ENCODE results near the gene CERT1.
"Not testable (repeated sequence)": the region's sequence is repeated elsewhere in the genome, so short reads cannot be mapped to it uniquely, and the experiment has no call there.

Gene CERT1

DNA sequence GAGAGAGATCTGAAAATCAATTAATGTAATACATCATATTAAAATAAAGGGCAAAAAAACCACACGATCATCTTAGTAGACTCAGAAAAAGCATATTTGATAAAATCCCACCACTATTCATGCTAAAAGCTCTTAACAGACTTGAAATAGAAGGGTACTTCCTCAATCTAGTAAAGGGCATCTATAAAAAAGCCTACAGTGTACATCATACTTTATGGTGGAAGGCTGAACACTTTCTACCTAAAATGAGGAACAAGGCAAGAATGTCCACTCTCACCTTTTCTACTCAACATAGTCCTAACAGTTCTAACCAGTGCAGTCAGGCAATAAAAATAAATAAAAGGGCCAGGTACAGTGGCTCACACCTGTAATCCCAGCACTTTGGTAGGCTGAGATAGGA, 39.2 kb upstream of the CERT1 start:
- peaks cover 28% of the 10 kb centered on the region for H3K36me3 ChIP-seq (ENCODE audit: insufficient read depth, low read length)
- no peak overlapping the region for H3K9ac ChIP-seq (ENCODE audit: insufficient read length)
- H3K27ac ChIP-seq, result no peak overlapping the region
- TF ChIP-seq EZH2 (IDR thresholded peaks at IDR 0.05) (no peak), FOXP2 (optimal IDR thresholded peaks at IDR 0.05; ENCODE audit: control extremely low read depth, extremely low read length, insufficient read depth) (no peak), POLR2AphosphoS5 (IDR thresholded peaks at IDR 0.05; ENCODE audit: borderline replicate concordance, low read depth, low read length) (no peak)
- H3K9me3 ChIP-seq (ENCODE audit: low read depth, low read length), result no peaks in the 10 kb centered on the region
- H3K4me3 ChIP-seq, result no peak overlapping the region
- no peak for DNase-seq (ENCODE audit: low read depth, low spot score)

DNA sequence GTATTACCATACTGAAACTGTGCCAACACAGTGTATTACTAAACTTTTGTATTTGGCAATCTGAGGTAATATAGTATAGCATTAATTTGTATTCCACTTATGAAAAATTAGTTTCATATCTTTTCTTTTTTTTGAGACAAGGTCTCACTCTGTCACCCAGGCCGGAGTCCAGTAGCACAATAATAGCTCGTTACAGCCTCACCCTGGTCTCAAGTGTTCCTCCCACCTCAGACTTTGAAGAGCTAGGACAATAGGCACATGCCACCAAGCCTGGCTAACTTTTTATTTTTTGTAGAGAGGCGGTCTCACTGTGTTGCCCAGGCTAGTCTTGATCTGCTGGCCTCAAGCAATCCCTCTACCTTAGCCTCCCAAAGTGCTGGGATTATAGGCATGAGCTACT, 36.4 kb upstream of the CERT1 start:
- no peak for TF ChIP-seq EZH2 (IDR thresholded peaks at IDR 0.05)
- no peak for TF ChIP-seq POLR2AphosphoS5 (IDR thresholded peaks at IDR 0.05; ENCODE audit: borderline replicate concordance, low read depth, low read length)
- no peak for TF ChIP-seq FOXP2 (optimal IDR thresholded peaks at IDR 0.05; ENCODE audit: control extremely low read depth, extremely low read length, insufficient read depth)
- peaks cover 9% of the 10 kb centered on the region for H3K36me3 ChIP-seq (ENCODE audit: insufficient read depth, low read length)
- H3K9ac ChIP-seq (ENCODE audit: insufficient read length), result no peak overlapping the region
- no peaks in the 10 kb centered on the region for H3K9me3 ChIP-seq (ENCODE audit: low read depth, low read length)
- H3K4me3 ChIP-seq, result no peak overlapping the region
- no peak for DNase-seq (ENCODE audit: low read depth, low spot score)
- H3K27ac ChIP-seq, result no peak overlapping the region

- no peak overlapping the region for H3K9ac ChIP-seq (ENCODE audit: insufficient read length)
- no peak overlapping the region for H3K27ac ChIP-seq
- no peak for DNase-seq (ENCODE audit: low read depth, low spot score)
- peaks cover 3% of the 10 kb centered on the region; the same call in 1 of the 2 replicates for H3K36me3 ChIP-seq (ENCODE audit: insufficient read depth, low read length)
- no peak overlapping the region for H3K4me3 ChIP-seq
- H3K9me3 ChIP-seq (ENCODE audit: low read depth, low read length), result no peaks in the 10 kb centered on the region
- TF ChIP-seq FOXP2 (optimal IDR thresholded peaks at IDR 0.05; ENCODE audit: control extremely low read depth, extremely low read length, insufficient read depth) (no peak), EZH2 (IDR thresholded peaks at IDR 0.05) (no peak)
These were observed 35.4 kb upstream of the CERT1 start for GRCh38 chr5:75546830-75547229.

- TF ChIP-seq EZH2 (IDR thresholded peaks at IDR 0.05), result no peak
- TF ChIP-seq POLR2AphosphoS5 (IDR thresholded peaks at IDR 0.05; ENCODE audit: borderline replicate concordance, low read depth, low read length), result no peak
- TF ChIP-seq FOXP2 (optimal IDR thresholded peaks at IDR 0.05; ENCODE audit: control extremely low read depth, extremely low read length, insufficient read depth), result no peak
- no peak for DNase-seq (ENCODE audit: low read depth, low spot score)
- Histone ChIP-seq H3K27ac (0 out of 2 replicates have a peak overlapping the region, but pooled peaks have one; percentile 5), H3K9ac (ENCODE audit: insufficient read length) (no peak overlapping the region), H3K36me3 (ENCODE audit: insufficient read depth, low read length) (0 out of 2 replicates have a peak, but pooled peaks cover 9% of the 10 kb centered on the region), H3K4me3 (no peak overlapping the region), H3K9me3 (ENCODE audit: low read depth, low read length) (no peaks in the 10 kb centered on the region)
These were observed 33.7 kb upstream of the CERT1 start for GRCh38 chr5:75545131-75545530.

DNA sequence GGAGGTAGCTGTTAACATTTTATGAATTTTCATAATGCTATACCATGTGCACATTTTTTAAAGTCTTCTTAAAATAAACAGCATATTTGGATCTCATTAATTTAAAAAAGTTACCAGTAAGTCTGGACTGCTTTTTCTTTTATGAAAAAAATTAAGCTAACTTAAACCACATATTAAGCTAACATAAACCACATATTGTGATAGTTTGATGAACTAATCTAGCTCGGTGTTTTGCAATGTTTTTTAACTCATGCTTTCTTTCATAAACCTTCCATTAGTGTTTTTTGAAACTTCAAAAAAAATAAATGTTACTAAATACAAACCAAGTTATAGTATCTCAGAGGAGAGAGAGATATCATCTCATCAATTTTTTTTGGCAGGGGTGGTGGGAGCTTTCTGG, 26.8 kb upstream of the CERT1 start:
- no peak for DNase-seq (ENCODE audit: low read depth, low spot score)
- H3K27ac ChIP-seq, result no peak overlapping the region
- H3K36me3 ChIP-seq (ENCODE audit: insufficient read depth, low read length), result peaks cover 17% of the 10 kb centered on the region
- H3K9me3 ChIP-seq (ENCODE audit: low read depth, low read length), result peaks cover 4% of the 10 kb centered on the region; the same call in 1 of the 2 replicates
- no peak overlapping the region for H3K9ac ChIP-seq (ENCODE audit: insufficient read length)
- no peak overlapping the region for H3K4me3 ChIP-seq
- no peak for TF ChIP-seq POLR2AphosphoS5 (IDR thresholded peaks at IDR 0.05; ENCODE audit: borderline replicate concordance, low read depth, low read length)
- TF ChIP-seq FOXP2 (optimal IDR thresholded peaks at IDR 0.05; ENCODE audit: control extremely low read depth, extremely low read length, insufficient read depth), result no peak
- no peak for TF ChIP-seq EZH2 (IDR thresholded peaks at IDR 0.05)

DNA sequence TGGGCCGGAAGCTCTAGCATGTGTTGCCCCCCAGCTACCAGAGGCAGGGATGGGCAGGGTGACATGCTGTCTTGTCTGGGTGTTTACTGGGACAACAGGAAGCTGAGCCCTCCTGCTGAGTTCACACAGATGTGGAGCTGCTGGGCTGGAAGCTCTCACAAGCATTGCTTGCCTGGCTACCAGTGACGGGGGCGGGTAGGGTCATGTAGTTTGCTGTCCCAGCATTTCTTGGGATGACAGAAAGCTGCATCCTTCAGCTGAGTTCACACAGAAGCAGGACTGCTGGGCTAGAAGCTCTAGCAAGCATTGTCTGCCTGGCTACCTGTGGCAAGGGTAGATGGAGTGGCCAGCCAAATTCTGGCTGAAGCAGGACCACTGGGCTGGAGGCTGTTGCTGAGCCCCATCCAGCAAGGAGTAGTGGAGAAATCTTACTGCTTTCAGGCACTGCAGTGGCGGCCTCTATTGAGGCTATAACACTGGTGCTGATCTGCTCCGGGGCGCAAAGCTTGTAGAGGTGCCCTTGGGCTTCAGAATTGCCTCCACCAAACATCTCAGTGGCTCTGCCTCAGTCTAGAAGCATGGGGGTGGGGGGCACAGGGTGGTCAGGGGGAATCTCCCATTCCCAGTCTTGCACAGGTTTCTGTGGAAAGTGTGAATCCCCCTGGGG, 25.4 kb upstream of the CERT1 start:
- no peak for DNase-seq (ENCODE audit: low read depth, low spot score)
- H3K9me3 ChIP-seq (ENCODE audit: low read depth, low read length), result peaks cover 7% of the 10 kb centered on the region; the same call in 1 of the 2 replicates
- no peak overlapping the region for H3K4me3 ChIP-seq
- no peak for TF ChIP-seq POLR2AphosphoS5 (IDR thresholded peaks at IDR 0.05; ENCODE audit: borderline replicate concordance, low read depth, low read length)
- TF ChIP-seq EZH2 (IDR thresholded peaks at IDR 0.05), result no peak
- peak; percentile 96 for TF ChIP-seq FOXP2 (optimal IDR thresholded peaks at IDR 0.05; ENCODE audit: control extremely low read depth, extremely low read length, insufficient read depth)
- H3K36me3 ChIP-seq (ENCODE audit: insufficient read depth, low read length), result peaks cover 24% of the 10 kb centered on the region
- H3K27ac ChIP-seq, result no peak overlapping the region
- no peak overlapping the region for H3K9ac ChIP-seq (ENCODE audit: insufficient read length)

- H3K27ac ChIP-seq, result no peak overlapping the region
- no peak for DNase-seq (ENCODE audit: low read depth, low spot score)
- TF ChIP-seq FOXP2 (optimal IDR thresholded peaks at IDR 0.05; ENCODE audit: control extremely low read depth, extremely low read length, insufficient read depth) (no peak), EZH2 (IDR thresholded peaks at IDR 0.05) (no peak), POLR2AphosphoS5 (IDR thresholded peaks at IDR 0.05; ENCODE audit: borderline replicate concordance, low read depth, low read length) (no peak)
- peaks cover 20% of the 10 kb centered on the region for H3K36me3 ChIP-seq (ENCODE audit: insufficient read depth, low read length)
- no peak overlapping the region for H3K9ac ChIP-seq (ENCODE audit: insufficient read length)
- H3K9me3 ChIP-seq (ENCODE audit: low read depth, low read length), result peaks cover 7% of the 10 kb centered on the region; the same call in 1 of the 2 replicates
- no peak overlapping the region for H3K4me3 ChIP-seq
These were observed 24.7 kb upstream of the CERT1 start for GRCh38 chr5:75536147-75536546.

- DNase-seq (ENCODE audit: low read depth, low spot score), result no peak
- peaks cover 18% of the 10 kb centered on the region for H3K36me3 ChIP-seq (ENCODE audit: insufficient read depth, low read length)
- TF ChIP-seq POLR2AphosphoS5 (IDR thresholded peaks at IDR 0.05; ENCODE audit: borderline replicate concordance, low read depth, low read length) (no peak), EZH2 (IDR thresholded peaks at IDR 0.05) (no peak), FOXP2 (optimal IDR thresholded peaks at IDR 0.05; ENCODE audit: control extremely low read depth, extremely low read length, insufficient read depth) (no peak)
These were observed 23.3 kb upstream of the CERT1 start for GRCh38 chr5:75534734-75535133.

DNA sequence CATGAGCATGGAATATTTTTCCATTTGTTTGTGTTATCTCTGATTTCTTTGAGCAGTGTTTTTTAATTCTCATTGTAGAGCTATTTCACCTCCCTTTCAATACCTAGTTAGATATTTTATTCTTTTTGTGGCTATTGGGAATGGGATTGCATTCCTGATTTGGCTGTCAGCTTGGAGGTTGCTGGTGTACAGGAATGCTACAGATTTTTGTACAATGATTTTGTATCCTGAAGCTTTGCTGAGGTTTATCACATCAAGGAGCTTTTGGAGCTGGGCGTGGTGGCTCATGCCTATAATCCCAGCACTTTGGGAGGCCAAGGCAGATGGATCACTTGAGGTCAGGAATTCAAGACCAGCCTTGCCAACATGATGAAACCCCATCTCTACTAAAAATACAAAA, 22.3 kb upstream of the CERT1 start:
- H3K9me3 ChIP-seq (ENCODE audit: low read depth, low read length); H3K27ac ChIP-seq; H3K9ac ChIP-seq (ENCODE audit: insufficient read length); DNase-seq (ENCODE audit: low read depth, low spot score); H3K4me3 ChIP-seq: not testable (repeated sequence)
- peaks cover 13% of the 10 kb centered on the region for H3K36me3 ChIP-seq (ENCODE audit: insufficient read depth, low read length)

More at GRCh38 chr5:75534734-75535133, 23.3 kb upstream of the CERT1 start:
- H3K4me3 ChIP-seq, result no peak overlapping the region
- H3K9me3 ChIP-seq (ENCODE audit: low read depth, low read length), result peaks cover 7% of the 10 kb centered on the region; the same call in 1 of the 2 replicates
- H3K27ac ChIP-seq, result no peak overlapping the region
- no peak overlapping the region for H3K9ac ChIP-seq (ENCODE audit: insufficient read length)
